ENCODE measurements around the gene TCF7L2. TPM values are rescaled to one million over a fixed set of nuclear protein-coding genes. Genes with fewer than 3 reads are reported as not detected.

Gene TCF7L2
- polyA plus RNA-seq, 3 donors, result 2.1 to 23.5 (median 6.1) TPM

GRCh38 chr10:113111260-113111659, 161.2 kb downstream of the TCF7L2 start:
- H3K4me2 ChIP-seq (replicated peaks; ENCODE audit: extremely low read depth, low read length, poor library complexity, severe bottlenecking), result no peak overlapping the region
- no peak overlapping the region for H3K9ac ChIP-seq (ENCODE audit: insufficient read depth, low read length, poor library complexity, severe bottlenecking)
- TF ChIP-seq CTCF (IDR thresholded peaks at IDR 0.05), result no peak
- intact Hi-C loops (cut with micrococcal nuclease), result no loop called here
- Mint-ChIP-seq H3K4me3 (no peak overlapping the region), H3K4me1 (no peaks in the 10 kb centered on the region), H3K27me3 (ENCODE audit: low read depth in 3 of 3) (peaks cover 2 to 8% (median 3%) of the 10 kb centered on the region in 3 donors), H3K36me3 (peaks cover 12 to 13% of the 10 kb centered on the region in 2 donors), H3K27ac (no peak overlapping the region), H3K9me3 (no peaks in the 10 kb centered on the region)
- no peak for DNase-seq
- no peaks in the 10 kb centered on the region for H3K9me3 ChIP-seq (replicated peaks in 1 of 2; ENCODE audit: control insufficient read depth in 1 of 2, insufficient read depth in 1 of 2, low read length in 2 of 2)
- H4K20me1 ChIP-seq (ENCODE audit: insufficient read depth, low read length), result peaks cover 95% of the 10 kb centered on the region
- no peak overlapping the region for H3K4me3 ChIP-seq (replicated peaks in 1 of 3; ENCODE audit: low read depth in 2 of 3, low read length in 3 of 3)
- WGBS (ENCODE audit: insufficient coverage), result 97% methylated on average over 3 of the region's 3 CpGs
- H2AFZ ChIP-seq (ENCODE audit: insufficient read depth, low read depth, low read length, poor library complexity, severe bottlenecking), result no peak overlapping the region
- no peaks in the 10 kb centered on the region for H3K79me2 ChIP-seq (ENCODE audit: insufficient read depth, low read length)
- H3K27ac ChIP-seq (ENCODE audit: low read depth in 1 of 2, low read length in 2 of 2), result no peak overlapping the region
- H3K36me3 ChIP-seq (replicated peaks in 1 of 2; ENCODE audit: control insufficient read depth in 1 of 2, insufficient read depth in 2 of 2, low read length in 2 of 2), result no peaks in the 10 kb centered on the region
- H3K27me3 ChIP-seq (ENCODE audit: control insufficient read depth in 2 of 2, insufficient read depth in 2 of 2, low read length in 2 of 2), result no peaks in the 10 kb centered on the region
- no peaks in the 10 kb centered on the region for H3K4me1 ChIP-seq (ENCODE audit: control insufficient read depth in 1 of 2, insufficient read depth in 2 of 2, low read length in 2 of 2)

GRCh38 chr10:113111900-113112853, 162.1 kb downstream of the TCF7L2 start:
- no peaks in the 10 kb centered on the region for H3K4me1 ChIP-seq (ENCODE audit: control insufficient read depth in 1 of 2, insufficient read depth in 2 of 2, low read length in 2 of 2)
- no peak for TF ChIP-seq CTCF (IDR thresholded peaks at IDR 0.05)
- no peak overlapping the region for H3K9ac ChIP-seq (ENCODE audit: insufficient read depth, low read length, poor library complexity, severe bottlenecking)
- DNase-seq, result no peak
- H3K27me3 ChIP-seq (ENCODE audit: control insufficient read depth in 2 of 2, insufficient read depth in 2 of 2, low read length in 2 of 2), result no peaks in the 10 kb centered on the region
- no peak overlapping the region for H3K4me3 ChIP-seq (replicated peaks in 1 of 3; ENCODE audit: low read depth in 2 of 3, low read length in 3 of 3)
- H2AFZ ChIP-seq (ENCODE audit: insufficient read depth, low read depth, low read length, poor library complexity, severe bottlenecking), result no peak overlapping the region
- intact Hi-C loops (cut with micrococcal nuclease), result no loop called here
- Mint-ChIP-seq H3K36me3 (peaks cover 8% of the 10 kb centered on the region in 2 donors), H3K4me1 (no peaks in the 10 kb centered on the region), H3K9me3 (no peaks in the 10 kb centered on the region), H3K27ac (no peak overlapping the region), H3K4me3 (no peak overlapping the region), H3K27me3 (ENCODE audit: low read depth in 3 of 3) (peaks cover 2 to 4% (median 3%) of the 10 kb centered on the region in 3 donors)
- H3K79me2 ChIP-seq (ENCODE audit: insufficient read depth, low read length), result no peaks in the 10 kb centered on the region
- H3K4me2 ChIP-seq (replicated peaks; ENCODE audit: extremely low read depth, low read length, poor library complexity, severe bottlenecking), result no peak overlapping the region
- H4K20me1 ChIP-seq (ENCODE audit: insufficient read depth, low read length), result peaks cover 91% of the 10 kb centered on the region
- 83% methylated on average over 6 of the region's 12 CpGs for WGBS (ENCODE audit: insufficient coverage)
- no peaks in the 10 kb centered on the region for H3K36me3 ChIP-seq (replicated peaks in 1 of 2; ENCODE audit: control insufficient read depth in 1 of 2, insufficient read depth in 2 of 2, low read length in 2 of 2)
- no peaks in the 10 kb centered on the region for H3K9me3 ChIP-seq (replicated peaks in 1 of 2; ENCODE audit: control insufficient read depth in 1 of 2, insufficient read depth in 1 of 2, low read length in 2 of 2)
- no peak overlapping the region for H3K27ac ChIP-seq (ENCODE audit: low read depth in 1 of 2, low read length in 2 of 2)
